ENCODE measurements around the gene S100PBP.

DNA sequence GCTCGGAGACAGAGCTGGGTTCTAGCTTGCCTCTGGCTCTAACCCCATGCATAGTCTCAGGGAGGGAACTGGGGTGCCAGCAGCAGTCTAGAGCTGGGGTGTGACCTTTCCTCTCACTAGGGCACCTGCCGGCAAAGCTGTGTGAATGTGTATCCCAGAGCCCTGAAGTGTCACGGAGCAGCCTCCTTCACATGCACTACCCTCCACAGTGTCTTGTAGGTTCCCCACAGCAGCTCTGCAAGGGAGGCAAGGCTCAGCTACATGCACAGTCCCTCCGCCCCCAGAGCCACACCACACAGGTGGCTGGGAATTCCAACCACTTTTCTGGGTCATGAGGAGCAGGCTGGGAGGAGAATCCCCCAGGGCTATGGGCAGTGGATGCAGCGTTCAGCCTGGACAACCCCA is 61.2 kb downstream of the S100PBP start:
- TF ChIP-seq GATA2 (CRISPR knock-in tag; IDR thresholded peaks at IDR 0.05) (no peak), POLR2A (conservative IDR thresholded peaks at IDR 0.05) (no peak), BRCA1 (IDR thresholded peaks at IDR 0.05) (no peak), BRCA1 (CRISPR knock-in tag; IDR thresholded peaks at IDR 0.05) (no peak), PRPF4 (IDR thresholded peaks at IDR 0.05; ENCODE audit: insufficient read depth, low read depth, low read length, poor library complexity, severe bottlenecking) (no peak), MEF2A (IDR thresholded peaks at IDR 0.05; ENCODE audit: control insufficient read depth, low read depth, low read length) (no peak)
- TF ChIP-seq, protein P1, sequence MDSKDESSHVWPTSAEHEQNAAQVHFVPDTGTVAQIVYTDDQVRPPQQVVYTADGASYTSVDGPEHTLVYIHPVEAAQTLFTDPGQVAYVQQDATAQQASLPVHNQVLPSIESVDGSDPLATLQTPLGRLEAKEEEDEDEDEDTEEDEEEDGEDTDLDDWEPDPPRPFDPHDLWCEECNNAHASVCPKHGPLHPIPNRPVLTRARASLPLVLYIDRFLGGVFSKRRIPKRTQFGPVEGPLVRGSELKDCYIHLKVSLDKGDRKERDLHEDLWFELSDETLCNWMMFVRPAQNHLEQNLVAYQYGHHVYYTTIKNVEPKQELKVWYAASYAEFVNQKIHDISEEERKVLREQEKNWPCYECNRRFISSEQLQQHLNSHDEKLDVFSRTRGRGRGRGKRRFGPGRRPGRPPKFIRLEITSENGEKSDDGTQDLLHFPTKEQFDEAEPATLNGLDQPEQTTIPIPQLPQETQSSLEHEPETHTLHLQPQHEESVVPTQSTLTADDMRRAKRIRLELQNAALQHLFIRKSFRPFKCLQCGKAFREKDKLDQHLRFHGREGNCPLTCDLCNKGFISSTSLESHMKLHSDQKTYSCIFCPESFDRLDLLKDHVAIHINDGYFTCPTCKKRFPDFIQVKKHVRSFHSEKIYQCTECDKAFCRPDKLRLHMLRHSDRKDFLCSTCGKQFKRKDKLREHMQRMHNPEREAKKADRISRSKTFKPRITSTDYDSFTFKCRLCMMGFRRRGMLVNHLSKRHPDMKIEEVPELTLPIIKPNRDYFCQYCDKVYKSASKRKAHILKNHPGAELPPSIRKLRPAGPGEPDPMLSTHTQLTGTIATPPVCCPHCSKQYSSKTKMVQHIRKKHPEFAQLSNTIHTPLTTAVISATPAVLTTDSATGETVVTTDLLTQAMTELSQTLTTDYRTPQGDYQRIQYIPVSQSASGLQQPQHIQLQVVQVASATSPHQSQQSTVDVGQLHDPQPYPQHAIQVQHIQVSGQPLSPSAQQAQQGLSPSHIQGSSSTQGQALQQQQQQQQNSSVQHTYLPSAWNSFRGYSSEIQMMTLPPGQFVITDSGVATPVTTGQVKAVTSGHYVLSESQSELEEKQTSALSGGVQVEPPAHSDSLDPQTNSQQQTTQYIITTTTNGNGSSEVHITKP (IDR thresholded peaks at IDR 0.05; ENCODE audit: partially characterized antibody), result no peak
- TF ChIP-seq, protein P2, sequence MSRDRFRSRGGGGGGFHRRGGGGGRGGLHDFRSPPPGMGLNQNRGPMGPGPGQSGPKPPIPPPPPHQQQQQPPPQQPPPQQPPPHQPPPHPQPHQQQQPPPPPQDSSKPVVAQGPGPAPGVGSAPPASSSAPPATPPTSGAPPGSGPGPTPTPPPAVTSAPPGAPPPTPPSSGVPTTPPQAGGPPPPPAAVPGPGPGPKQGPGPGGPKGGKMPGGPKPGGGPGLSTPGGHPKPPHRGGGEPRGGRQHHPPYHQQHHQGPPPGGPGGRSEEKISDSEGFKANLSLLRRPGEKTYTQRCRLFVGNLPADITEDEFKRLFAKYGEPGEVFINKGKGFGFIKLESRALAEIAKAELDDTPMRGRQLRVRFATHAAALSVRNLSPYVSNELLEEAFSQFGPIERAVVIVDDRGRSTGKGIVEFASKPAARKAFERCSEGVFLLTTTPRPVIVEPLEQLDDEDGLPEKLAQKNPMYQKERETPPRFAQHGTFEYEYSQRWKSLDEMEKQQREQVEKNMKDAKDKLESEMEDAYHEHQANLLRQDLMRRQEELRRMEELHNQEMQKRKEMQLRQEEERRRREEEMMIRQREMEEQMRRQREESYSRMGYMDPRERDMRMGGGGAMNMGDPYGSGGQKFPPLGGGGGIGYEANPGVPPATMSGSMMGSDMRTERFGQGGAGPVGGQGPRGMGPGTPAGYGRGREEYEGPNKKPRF (IDR thresholded peaks at IDR 0.05; ENCODE audit: low read depth, low read length), result no peak
- TF ChIP-seq, protein P3, sequence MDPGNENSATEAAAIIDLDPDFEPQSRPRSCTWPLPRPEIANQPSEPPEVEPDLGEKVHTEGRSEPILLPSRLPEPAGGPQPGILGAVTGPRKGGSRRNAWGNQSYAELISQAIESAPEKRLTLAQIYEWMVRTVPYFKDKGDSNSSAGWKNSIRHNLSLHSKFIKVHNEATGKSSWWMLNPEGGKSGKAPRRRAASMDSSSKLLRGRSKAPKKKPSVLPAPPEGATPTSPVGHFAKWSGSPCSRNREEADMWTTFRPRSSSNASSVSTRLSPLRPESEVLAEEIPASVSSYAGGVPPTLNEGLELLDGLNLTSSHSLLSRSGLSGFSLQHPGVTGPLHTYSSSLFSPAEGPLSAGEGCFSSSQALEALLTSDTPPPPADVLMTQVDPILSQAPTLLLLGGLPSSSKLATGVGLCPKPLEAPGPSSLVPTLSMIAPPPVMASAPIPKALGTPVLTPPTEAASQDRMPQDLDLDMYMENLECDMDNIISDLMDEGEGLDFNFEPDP (CRISPR knock-in tag; IDR thresholded peaks at IDR 0.05), result no peak
- TF ChIP-seq, protein P4, sequence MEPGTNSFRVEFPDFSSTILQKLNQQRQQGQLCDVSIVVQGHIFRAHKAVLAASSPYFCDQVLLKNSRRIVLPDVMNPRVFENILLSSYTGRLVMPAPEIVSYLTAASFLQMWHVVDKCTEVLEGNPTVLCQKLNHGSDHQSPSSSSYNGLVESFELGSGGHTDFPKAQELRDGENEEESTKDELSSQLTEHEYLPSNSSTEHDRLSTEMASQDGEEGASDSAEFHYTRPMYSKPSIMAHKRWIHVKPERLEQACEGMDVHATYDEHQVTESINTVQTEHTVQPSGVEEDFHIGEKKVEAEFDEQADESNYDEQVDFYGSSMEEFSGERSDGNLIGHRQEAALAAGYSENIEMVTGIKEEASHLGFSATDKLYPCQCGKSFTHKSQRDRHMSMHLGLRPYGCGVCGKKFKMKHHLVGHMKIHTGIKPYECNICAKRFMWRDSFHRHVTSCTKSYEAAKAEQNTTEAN (CRISPR knock-in tag; IDR thresholded peaks at IDR 0.05), result no peak
- TF ChIP-seq, protein P5, sequence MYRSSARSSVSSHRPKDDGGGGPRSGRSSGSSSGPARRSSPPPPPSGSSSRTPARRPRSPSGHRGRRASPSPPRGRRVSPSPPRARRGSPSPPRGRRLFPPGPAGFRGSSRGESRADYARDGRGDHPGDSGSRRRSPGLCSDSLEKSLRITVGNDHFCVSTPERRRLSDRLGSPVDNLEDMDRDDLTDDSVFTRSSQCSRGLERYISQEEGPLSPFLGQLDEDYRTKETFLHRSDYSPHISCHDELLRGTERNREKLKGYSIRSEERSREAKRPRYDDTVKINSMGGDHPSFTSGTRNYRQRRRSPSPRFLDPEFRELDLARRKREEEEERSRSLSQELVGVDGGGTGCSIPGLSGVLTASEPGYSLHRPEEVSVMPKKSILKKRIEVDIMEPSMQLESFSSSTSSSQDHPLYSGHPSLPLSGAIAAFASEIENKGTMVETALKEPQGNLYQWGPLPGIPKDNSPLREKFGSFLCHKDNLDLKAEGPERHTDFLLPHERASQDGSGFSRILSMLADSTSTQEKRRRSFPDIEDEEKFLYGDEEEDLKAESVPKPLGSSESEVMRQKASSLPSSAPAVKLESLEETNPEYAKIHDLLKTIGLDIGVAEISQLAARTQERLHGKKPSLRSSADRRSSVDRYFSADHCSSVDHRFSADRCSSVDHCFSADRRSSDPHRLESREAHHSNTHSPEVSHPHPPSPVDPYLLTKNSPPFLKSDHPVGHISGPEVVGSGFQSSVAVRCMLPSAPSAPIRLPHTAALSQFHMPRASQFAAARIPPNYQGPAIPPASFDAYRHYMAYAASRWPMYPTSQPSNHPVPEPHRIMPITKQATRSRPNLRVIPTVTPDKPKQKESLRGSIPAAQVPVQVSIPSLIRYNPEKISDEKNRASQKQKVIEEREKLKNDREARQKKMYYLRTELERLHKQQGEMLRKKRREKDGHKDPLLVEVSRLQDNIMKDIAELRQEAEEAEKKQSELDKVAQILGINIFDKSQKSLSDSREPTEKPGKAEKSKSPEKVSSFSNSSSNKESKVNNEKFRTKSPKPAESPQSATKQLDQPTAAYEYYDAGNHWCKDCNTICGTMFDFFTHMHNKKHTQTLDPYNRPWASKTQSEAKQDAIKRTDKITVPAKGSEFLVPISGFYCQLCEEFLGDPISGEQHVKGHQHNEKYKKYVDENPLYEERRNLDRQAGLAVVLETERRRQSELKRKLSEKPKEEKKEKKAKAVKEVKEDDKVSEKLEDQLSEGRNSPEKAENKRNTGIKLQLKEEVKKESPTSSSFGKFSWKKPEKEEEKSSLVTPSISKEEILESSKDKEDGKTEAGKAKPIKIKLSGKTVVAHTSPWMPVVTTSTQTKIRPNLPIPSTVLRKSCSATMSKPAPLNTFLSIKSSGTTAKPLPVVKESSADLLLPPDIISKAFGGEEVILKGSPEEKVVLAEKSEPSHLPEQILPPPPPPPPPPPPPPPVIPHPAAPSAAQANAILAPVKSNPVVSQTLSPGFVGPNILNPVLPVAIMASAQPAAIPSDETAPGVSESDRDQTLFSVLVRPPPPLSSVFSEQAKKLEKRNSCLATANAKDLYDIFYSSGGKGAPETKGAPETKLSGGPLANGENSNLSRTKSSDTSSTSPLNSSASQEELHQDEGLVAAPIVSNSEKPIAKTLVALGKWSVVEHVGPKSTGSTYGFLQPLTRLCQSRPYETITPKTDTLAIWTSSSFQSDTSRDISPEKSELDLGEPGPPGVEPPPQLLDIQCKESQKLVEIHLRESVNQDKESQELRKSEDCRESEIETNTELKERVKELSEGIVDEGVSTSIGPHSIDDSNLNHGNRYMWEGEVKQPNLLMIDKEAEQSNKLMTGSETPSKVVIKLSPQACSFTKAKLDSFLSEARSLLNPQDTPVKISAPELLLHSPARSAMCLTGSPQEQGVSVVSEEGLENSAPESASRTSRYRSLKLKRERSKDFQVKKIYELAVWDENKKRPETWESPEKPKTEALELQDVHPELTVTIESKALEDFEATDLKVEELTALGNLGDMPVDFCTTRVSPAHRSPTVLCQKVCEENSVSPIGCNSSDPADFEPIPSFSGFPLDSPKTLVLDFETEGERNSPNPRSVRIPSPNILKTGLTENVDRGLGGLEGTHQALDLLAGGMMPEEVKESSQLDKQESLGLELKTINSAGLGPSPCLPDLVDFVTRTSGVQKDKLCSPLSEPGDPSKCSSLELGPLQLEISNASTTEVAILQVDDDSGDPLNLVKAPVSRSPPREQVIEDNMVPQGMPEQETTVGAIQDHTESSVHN (IDR thresholded peaks at IDR 0.05; ENCODE audit: borderline replicate concordance in 1 of 2, low read depth in 1 of 2), result no peak

Data from K562 (cell line).